ENCODE data around the gene DCLK1. TPM values are rescaled to one million over a fixed set of nuclear protein-coding genes. Genes with fewer than 3 reads are reported as not detected.

The DCLK1 gene
- total RNA-seq, 2 experiments from 2014 or later, result not detected

DNA sequence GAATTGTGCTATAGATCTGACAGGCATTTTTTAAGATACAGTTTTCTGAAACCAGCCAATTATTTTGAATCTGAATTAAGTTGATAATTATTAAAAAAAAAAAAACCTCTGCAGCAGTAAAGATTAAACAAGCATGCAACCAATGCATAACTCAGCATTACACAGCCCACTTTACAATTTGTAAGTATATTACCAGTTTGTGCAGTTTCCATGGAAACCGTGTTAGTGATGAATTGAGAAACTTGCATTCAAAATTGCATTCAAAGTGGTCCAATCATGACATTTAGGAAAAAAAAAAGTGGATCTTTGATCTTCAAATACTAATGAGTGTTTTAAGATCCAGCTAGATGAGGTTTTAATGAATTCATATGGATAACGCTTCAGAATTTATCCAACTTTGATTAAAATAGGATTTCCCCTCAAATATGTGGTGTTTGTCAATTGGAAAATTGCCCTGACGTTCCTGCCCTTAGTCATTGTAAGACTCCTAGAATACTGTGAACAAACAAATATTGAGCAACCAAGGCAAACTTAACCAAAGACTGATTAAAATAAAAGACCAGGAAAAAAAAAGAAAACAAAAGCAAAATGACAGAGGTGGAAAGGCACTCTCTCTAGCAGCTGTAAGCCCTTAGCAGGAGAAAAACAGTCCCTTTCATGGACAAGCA lies 339.9 kb downstream of the DCLK1 start:
- Mint-ChIP-seq H3K36me3 (no peaks in the 10 kb centered on the region), H3K27ac (no peak overlapping the region), H3K9me3 (no peaks in the 10 kb centered on the region), H3K27me3 (peaks cover 11% of the 10 kb centered on the region), H3K4me3 (no peak overlapping the region), H3K4me1 (no peaks in the 10 kb centered on the region)
- DNase-seq (no peak), ATAC-seq (ENCODE audit: low read depth) (no peak)
- POLR2A ChIA-PET, result no interaction called here

GRCh38 chr13:35789335-35790165 lies 341.6 kb downstream of the DCLK1 start:
- H3K27ac Mint-ChIP-seq, result no peak overlapping the region
- H3K9me3 Mint-ChIP-seq, result no peaks in the 10 kb centered on the region
- no peak overlapping the region for H3K4me3 Mint-ChIP-seq
- H3K36me3 Mint-ChIP-seq, result no peaks in the 10 kb centered on the region
- POLR2A ChIA-PET, result no interaction called here
- no peaks in the 10 kb centered on the region for H3K4me1 Mint-ChIP-seq
- DNase-seq (no peak), ATAC-seq (ENCODE audit: low read depth) (no peak)
- H3K27me3 Mint-ChIP-seq, result peaks cover 11% of the 10 kb centered on the region

DNA sequence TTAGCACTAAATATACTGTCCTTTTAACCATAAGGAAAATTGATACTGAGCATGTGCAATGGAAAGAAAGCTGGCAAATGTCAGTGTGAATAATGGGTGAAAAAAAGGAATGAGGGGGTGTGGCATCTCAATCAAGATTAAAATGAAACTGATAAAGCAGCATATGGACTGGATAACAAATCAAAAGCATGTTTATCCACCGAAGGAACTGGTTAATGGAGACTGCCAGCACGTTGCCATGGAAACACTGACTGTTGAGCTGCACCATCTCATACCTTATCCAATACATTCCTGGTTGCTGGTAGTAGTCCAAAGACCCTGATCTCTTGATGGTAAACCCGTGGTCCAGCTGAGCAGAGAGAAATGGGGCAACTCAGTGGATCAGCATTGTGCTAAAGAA lies 343.2 kb downstream of the DCLK1 start:
- Mint-ChIP-seq H3K36me3 (no peaks in the 10 kb centered on the region), H3K4me1 (no peaks in the 10 kb centered on the region)

GRCh38 chr13:35785576-35786303 lies 345.4 kb downstream of the DCLK1 start:
- H3K27ac Mint-ChIP-seq, result no peak overlapping the region
- no peaks in the 10 kb centered on the region for H3K4me1 Mint-ChIP-seq
- ATAC-seq (ENCODE audit: low read depth) (no peak), DNase-seq (no peak)
- peaks cover 9% of the 10 kb centered on the region for H3K27me3 Mint-ChIP-seq
- no peaks in the 10 kb centered on the region for H3K9me3 Mint-ChIP-seq
- H3K36me3 Mint-ChIP-seq, result no peaks in the 10 kb centered on the region
- H3K4me3 Mint-ChIP-seq, result no peak overlapping the region
- POLR2A ChIA-PET, result no interaction called here

More for the DNA sequence above, 343.2 kb downstream of the DCLK1 start:
- H3K27me3 Mint-ChIP-seq, result peaks cover 11% of the 10 kb centered on the region
- POLR2A ChIA-PET, result no interaction called here
- no peak for ATAC-seq (ENCODE audit: low read depth)
- H3K4me3 Mint-ChIP-seq, result no peak overlapping the region
- no peak overlapping the region for H3K27ac Mint-ChIP-seq
- H3K9me3 Mint-ChIP-seq, result no peaks in the 10 kb centered on the region
- DNase-seq, result no peak

DNA sequence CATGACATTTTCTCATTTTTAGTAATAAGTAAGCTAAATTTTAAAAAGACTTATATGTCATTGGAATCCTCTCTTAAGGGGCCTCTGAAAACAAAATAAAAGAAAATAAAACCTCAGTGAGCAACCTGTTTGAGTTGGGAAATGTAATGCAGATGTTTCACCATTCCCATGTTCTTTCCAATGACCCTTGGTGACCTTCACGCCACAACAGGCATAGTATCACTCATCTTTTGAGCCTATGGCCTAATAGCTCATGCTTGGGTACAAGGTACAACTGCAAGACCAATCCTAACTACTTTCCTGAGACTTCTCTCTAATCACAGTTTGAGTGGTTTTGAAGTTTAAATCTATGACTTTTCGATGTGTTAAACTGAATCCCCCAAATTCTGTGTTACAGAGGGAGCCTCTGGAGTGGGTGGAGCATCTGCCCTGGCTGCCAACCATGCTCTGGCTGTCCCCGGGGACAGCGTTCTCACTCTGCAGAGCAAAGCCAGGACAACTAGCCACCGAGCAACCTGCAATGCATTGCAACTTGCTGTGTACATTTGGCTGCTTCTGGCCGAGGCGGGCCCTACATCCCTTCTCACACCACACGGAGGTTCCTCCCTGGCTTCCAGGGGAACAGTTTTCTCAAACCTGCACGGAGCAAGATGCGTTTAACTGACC lies 346.8 kb downstream of the DCLK1 start:
- peaks cover 9% of the 10 kb centered on the region for H3K27me3 Mint-ChIP-seq

GRCh38 chr13:35782793-35783192 lies 348.4 kb downstream of the DCLK1 start:
- ATAC-seq (ENCODE audit: low read depth) (no peak), DNase-seq (no peak)
- Mint-ChIP-seq H3K9me3 (no peaks in the 10 kb centered on the region), H3K4me3 (no peak overlapping the region), H3K36me3 (no peaks in the 10 kb centered on the region), H3K4me1 (no peaks in the 10 kb centered on the region), H3K27ac (no peak overlapping the region), H3K27me3 (peaks cover 4% of the 10 kb centered on the region)
- POLR2A ChIA-PET, result no interaction called here

More for the DNA sequence above, 346.8 kb downstream of the DCLK1 start:
- ATAC-seq (ENCODE audit: low read depth), result no peak
- no peaks in the 10 kb centered on the region for H3K36me3 Mint-ChIP-seq
- DNase-seq, result no peak
- no peaks in the 10 kb centered on the region for H3K9me3 Mint-ChIP-seq
- H3K27ac Mint-ChIP-seq, result no peak overlapping the region
- POLR2A ChIA-PET, result no interaction called here
- H3K4me3 Mint-ChIP-seq, result no peak overlapping the region
- H3K4me1 Mint-ChIP-seq, result no peaks in the 10 kb centered on the region

GRCh38 chr13:35781036-35782000 lies 349.9 kb downstream of the DCLK1 start:
- Mint-ChIP-seq H3K9me3 (no peaks in the 10 kb centered on the region), H3K4me3 (no peak overlapping the region), H3K4me1 (no peaks in the 10 kb centered on the region), H3K36me3 (no peaks in the 10 kb centered on the region), H3K27me3 (no peaks in the 10 kb centered on the region), H3K27ac (no peak overlapping the region)
- DNase-seq, result no peak
- POLR2A ChIA-PET, result no interaction called here
- ATAC-seq (ENCODE audit: low read depth), result no peak

GRCh38 chr13:35780613-35781012 lies 350.6 kb downstream of the DCLK1 start:
- H3K36me3 Mint-ChIP-seq, result no peaks in the 10 kb centered on the region
- H3K9me3 Mint-ChIP-seq, result no peaks in the 10 kb centered on the region
- H3K27me3 Mint-ChIP-seq, result no peaks in the 10 kb centered on the region
- DNase-seq (no peak), ATAC-seq (ENCODE audit: low read depth) (no peak)
- H3K4me1 Mint-ChIP-seq, result no peaks in the 10 kb centered on the region
- POLR2A ChIA-PET, result no interaction called here
- no peak overlapping the region for H3K27ac Mint-ChIP-seq
- no peak overlapping the region for H3K4me3 Mint-ChIP-seq

DNA sequence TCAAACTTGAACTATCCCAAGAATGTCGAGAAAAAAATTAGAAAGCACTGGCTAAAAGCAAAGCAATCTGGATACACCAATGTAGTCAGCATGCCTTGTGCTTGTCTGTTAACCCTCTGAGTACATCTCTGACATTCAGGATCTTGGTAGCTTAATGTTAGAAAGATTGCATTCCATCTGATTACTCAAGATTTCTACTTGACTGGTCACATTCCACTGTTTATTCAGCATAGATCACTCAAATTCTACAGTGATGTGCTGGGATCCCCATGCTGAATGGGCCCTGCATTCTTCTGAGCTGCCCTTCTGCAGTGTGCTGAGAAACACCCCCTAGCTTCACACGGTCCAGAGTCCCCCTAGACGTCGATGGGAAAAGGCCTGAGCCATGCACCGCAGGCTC lies 359.3 kb downstream of the DCLK1 start:
- Mint-ChIP-seq H3K36me3 (no peaks in the 10 kb centered on the region), H3K9me3 (peaks cover 5% of the 10 kb centered on the region), H3K4me3 (no peak overlapping the region), H3K4me1 (no peaks in the 10 kb centered on the region), H3K27ac (no peak overlapping the region), H3K27me3 (no peaks in the 10 kb centered on the region)
- DNase-seq (no peak), ATAC-seq (ENCODE audit: low read depth) (no peak)
- POLR2A ChIA-PET, result no interaction called here

DNA sequence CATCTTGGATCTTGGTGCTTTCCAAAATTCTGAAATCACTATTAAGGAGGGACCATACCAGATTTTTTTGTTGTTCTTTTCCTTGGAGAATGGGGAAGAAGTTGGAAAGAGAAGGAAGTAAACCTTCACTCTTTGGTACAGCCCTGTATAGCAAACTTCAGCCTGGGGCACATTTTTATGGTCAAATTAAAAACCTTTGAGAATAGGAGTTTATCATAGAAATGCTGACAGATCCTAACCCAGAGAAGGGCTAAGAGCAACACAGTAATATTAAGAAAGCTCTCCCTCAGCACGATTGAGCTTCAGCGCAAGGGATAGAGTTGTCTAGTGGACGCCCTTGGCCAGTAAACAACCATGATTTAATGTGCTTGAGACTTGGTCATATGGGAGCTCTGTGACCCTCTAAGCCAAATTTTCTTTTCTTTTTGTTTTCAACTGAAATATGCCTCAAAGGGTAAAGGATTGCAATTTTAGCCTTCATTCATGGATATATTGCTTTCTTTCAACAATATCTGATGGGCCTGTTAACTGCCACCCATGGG lies 360.4 kb downstream of the DCLK1 start:
- Mint-ChIP-seq H3K27me3 (no peaks in the 10 kb centered on the region), H3K4me3 (no peak overlapping the region), H3K36me3 (no peaks in the 10 kb centered on the region)

DNA sequence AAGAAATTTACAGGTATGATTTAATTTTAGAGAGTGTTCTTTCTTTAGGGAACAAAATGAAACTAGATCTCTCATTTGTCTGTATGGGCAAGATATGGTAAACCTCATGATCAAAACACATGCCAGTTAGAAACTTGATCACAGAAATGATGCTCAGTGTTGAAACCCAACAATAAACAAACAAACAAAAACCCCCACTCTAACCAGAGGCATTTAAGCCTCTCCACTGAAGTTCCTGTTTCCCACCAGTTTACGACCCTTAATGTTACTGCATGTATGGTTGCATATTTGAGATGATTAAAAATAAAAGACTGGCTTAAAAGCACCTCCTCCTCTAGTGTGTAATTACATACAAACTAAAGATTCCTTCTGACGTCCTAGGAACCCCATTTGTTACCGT lies 361.4 kb downstream of the DCLK1 start:
- peaks cover 2% of the 10 kb centered on the region for H3K9me3 Mint-ChIP-seq

More for the DNA sequence above, 360.4 kb downstream of the DCLK1 start:
- POLR2A ChIA-PET, result no interaction called here
- no peak for DNase-seq
- peaks cover 5% of the 10 kb centered on the region for H3K9me3 Mint-ChIP-seq
- no peak for ATAC-seq (ENCODE audit: low read depth)
- H3K4me1 Mint-ChIP-seq, result no peaks in the 10 kb centered on the region
- no peak overlapping the region for H3K27ac Mint-ChIP-seq

DNA sequence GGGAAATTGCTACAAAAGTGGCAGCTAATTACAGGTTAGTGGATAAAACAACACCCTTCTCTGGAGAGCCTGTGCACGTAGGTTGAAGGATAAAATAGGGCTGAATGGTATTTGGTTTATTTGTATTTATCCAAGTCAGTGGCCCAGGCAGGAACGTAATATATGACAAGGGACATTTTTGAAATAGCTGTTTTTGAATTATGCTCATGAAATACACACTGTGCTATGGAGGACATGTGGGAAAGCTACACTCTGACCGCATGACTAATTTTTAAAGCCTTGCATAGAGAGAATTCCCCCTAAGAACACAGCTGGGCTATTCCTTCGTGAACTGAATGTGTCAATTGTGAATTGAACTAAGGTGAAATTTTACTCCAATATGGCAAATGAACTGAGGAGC lies 362.6 kb downstream of the DCLK1 start:
- H3K4me1 Mint-ChIP-seq, result no peaks in the 10 kb centered on the region
- POLR2A ChIA-PET, result no interaction called here
- H3K27me3 Mint-ChIP-seq, result no peaks in the 10 kb centered on the region
- H3K36me3 Mint-ChIP-seq, result no peaks in the 10 kb centered on the region
- ATAC-seq (ENCODE audit: low read depth), result no peak
- H3K27ac Mint-ChIP-seq, result no peak overlapping the region
- H3K4me3 Mint-ChIP-seq, result no peak overlapping the region
- no peak for DNase-seq
- H3K9me3 Mint-ChIP-seq, result peaks cover 2% of the 10 kb centered on the region

More for the DNA sequence above, 361.4 kb downstream of the DCLK1 start:
- POLR2A ChIA-PET, result no interaction called here
- H3K4me3 Mint-ChIP-seq, result no peak overlapping the region
- no peaks in the 10 kb centered on the region for H3K36me3 Mint-ChIP-seq
- DNase-seq (no peak), ATAC-seq (ENCODE audit: low read depth) (no peak)
- no peaks in the 10 kb centered on the region for H3K27me3 Mint-ChIP-seq
- no peak overlapping the region for H3K27ac Mint-ChIP-seq
- no peaks in the 10 kb centered on the region for H3K4me1 Mint-ChIP-seq
